ENCODE data around the gene FPR1. TPM values are rescaled to one million over a fixed set of nuclear protein-coding genes. Genes with fewer than 3 reads are reported as not detected.
"Not testable (repeated sequence)": the region's sequence is repeated elsewhere in the genome, so short reads cannot be mapped to it uniquely, and the experiment has no call there.

FPR1 gene
- total and polyA plus RNA-seq, 2 donors: 7.1 to 15.7 TPM

DNA sequence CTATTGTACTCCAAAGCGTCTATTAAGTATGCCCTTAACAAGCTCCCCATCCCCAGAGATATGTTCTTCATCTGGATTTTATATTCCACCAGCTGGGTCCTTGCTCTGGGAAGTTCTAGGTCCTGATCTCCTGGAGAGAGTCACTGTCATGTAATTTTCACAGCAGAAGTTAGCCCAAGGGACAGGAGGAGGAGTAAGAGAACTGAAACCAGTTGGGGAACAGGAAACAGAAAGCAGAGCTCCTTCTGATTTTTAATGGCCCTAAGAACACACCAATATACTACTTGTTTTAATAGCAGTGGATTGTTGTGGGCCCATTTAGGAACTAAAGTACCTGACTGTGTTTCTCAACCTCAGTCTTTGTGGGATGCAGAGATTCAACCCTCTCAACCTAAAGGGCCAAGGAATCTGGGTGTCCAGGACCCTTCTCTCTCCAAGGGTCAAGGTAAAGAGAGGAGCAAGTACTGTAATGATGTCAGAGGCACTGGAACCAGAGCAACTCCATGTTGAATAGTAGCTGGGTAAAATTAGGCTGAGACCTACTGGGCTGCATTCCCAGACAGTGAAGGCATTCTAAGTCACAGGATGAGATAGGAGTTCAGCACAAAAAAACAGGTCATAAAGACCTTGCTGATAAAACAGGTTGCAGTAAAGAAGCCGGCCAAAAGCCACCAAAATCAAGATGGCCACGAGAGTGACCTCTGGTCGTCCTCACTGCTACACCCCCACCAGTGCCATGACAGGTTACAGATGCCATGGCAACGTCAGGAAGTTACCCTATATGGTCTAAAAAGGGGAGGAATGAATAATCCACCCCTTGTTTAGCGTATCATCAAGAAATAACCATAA, 35.2 kb upstream of the FPR1 start:
- no peak overlapping the region for H3K27ac ChIP-seq (ENCODE audit: low read depth)

DNA sequence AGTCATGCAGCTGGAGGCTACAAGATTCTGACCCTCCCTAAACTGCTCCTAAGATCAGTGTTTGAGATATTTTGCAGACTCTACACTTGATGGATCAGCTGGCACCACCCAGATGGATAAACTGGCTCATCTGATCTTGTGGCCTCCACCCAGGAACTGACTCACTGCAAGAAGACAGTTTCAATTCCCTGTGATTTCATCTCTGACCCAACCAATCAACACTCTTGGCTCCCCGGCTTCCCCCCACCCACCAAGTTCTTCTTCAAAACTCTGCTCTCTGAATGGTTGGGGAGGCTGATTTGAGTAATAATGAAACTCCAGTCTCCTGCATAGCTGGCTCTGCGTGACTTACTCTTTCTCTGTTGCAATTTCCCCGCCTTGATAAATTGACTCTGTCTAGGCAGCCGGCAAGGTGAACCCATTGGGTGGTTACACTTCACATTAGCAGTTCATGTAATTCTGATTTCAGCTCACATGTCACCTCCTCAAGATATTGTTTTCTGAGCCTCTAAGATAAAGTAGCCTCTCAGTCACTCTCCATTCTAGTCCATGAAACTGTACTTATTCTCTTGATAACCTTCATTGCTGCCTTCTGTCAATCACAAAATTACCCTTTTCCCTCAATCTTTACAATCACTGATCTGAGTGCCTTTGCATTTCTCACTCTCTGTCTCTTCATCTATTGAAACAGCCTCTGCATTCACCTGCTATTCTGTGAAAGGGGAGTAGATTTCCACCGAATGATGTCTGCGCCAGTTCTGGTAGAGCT, 33.4 kb upstream of the FPR1 start:
- H3K4me3 ChIP-seq (ENCODE audit: low read depth, low read length): no peak overlapping the region
- WGBS: 70% methylated on average over 6 of the region's 6 CpGs
- H3K4me1 ChIP-seq (ENCODE audit: insufficient read depth): no peaks in the 10 kb centered on the region
- H3K36me3 ChIP-seq (ENCODE audit: insufficient read depth): no peaks in the 10 kb centered on the region
- no peak overlapping the region for H3K27ac ChIP-seq (ENCODE audit: low read depth)
- DNase-seq (ENCODE audit: extremely low spot score): no peak

More for the DNA sequence above, 35.2 kb upstream of the FPR1 start:
- Histone ChIP-seq H3K4me1 (ENCODE audit: insufficient read depth) (no peaks in the 10 kb centered on the region), H3K4me3 (ENCODE audit: low read depth, low read length) (no peak overlapping the region), H3K36me3 (ENCODE audit: insufficient read depth) (no peaks in the 10 kb centered on the region)
- no peak for DNase-seq (ENCODE audit: extremely low spot score)
- WGBS: 62% methylated on average over 6 of the region's 6 CpGs

DNA sequence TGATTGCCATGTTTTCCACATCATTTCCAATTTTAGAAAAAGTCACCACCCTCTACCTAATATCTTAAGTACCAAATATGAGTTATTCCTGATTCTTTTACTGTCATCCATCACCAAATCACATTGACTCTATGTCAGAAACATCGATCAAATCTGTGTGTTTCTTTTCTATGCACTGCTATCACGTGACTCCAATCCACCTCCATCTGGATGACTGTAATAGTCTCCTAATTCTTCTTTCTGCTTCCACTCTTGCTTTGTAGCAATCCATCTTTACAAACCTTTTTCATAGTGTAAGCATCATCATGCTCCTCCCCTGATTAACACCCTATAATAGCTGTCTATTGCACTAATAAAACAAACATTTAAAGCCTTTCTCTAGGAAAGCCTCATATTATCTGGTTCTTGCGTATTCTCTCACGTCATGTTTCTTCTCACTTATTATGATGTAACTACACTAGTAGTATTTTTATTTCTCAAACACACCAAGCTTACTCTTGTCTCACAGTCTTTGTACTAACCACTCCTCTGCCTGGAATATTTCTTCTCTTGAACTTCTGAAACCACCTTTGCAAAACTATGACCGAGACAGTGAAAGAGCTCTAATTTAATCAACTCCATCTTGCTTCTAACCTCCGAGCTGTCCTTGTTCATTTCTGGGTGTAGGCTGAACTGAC, 32.6 kb upstream of the FPR1 start:
- no peak overlapping the region for H3K4me3 ChIP-seq (ENCODE audit: low read depth, low read length)
- no peaks in the 10 kb centered on the region for H3K4me1 ChIP-seq (ENCODE audit: insufficient read depth)
- H3K36me3 ChIP-seq (ENCODE audit: insufficient read depth): no peaks in the 10 kb centered on the region
- 56% methylated on average over 6 of the region's 6 CpGs for WGBS
- no peak for DNase-seq (ENCODE audit: extremely low spot score)
- H3K27ac ChIP-seq (ENCODE audit: low read depth): no peak overlapping the region

DNA sequence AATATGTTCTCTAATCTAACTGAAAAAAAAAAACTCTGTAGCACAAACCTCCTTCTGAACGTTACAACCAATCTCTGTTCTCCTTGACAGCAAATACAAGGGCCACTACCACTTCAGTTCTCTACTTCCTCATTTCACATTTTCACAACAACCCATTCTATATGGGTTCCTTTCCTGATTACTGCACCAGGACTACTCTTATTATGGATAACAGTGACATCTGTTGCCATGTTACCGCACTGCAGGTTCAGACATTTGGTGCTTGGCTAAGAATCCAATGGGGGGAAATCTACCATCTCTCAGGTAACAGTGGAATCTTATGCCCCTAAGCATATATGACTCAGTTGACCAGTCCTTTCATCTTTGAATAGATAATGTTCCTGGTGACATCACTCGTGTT, 31.7 kb upstream of the FPR1 start:
- WGBS: 33% methylated on average over 3 of the region's 3 CpGs
- no peak overlapping the region for H3K27ac ChIP-seq (ENCODE audit: low read depth)
- H3K4me3 ChIP-seq (ENCODE audit: low read depth, low read length): no peak overlapping the region
- H3K4me1 ChIP-seq (ENCODE audit: insufficient read depth): no peaks in the 10 kb centered on the region
- no peaks in the 10 kb centered on the region for H3K36me3 ChIP-seq (ENCODE audit: insufficient read depth)
- DNase-seq (ENCODE audit: extremely low spot score): no peak

DNA sequence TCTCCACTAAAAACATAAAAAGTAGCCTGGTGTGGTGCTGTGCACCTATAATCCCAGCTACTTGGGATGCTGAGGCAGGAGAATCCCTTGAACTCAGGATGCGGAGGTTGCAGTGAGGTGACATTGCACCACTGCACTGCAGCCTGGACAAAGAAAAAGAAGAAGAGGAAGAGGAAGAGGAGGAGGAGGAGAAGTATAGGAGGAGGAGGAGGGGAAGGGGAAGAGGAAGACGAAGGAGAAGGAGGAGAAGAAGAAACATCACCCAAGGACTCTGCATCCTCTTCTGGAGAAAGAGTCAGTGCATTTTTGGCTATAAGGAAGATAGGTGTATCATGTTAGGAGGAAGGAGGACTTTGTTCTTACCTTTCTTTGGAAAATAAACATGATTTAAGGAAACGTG, 30.3 kb upstream of the FPR1 start:
- Histone ChIP-seq H3K4me3 (ENCODE audit: low read depth, low read length) (no peak overlapping the region), H3K4me1 (ENCODE audit: insufficient read depth) (no peaks in the 10 kb centered on the region), H3K36me3 (ENCODE audit: insufficient read depth) (no peaks in the 10 kb centered on the region), H3K27ac (ENCODE audit: low read depth) (no peak overlapping the region)
- DNase-seq (ENCODE audit: extremely low spot score): no peak
- WGBS: 50% methylated on average over 3 of the region's 3 CpGs

DNA sequence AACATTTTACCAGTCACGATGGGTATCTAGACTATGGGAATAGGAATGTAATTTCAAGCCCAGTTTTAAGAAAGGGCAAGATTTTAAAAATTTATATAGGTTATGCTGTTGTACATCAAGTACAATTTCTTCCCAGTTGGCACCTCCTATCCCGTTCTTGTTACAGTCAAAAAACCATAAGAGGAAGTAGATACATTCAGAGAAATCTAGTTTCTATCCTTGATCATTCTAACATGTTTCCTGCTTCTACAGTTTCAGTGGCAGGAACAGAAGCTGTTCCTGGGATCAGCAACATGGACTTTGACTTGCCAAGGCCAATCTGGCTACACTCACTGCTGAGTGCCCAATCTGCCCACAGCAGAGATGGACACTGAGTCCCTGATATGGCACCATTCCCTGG, 28.6 kb upstream of the FPR1 start:
- H3K36me3 ChIP-seq (ENCODE audit: insufficient read depth): no peaks in the 10 kb centered on the region
- WGBS: 46% methylated on average over 2 of the region's 2 CpGs

DNA sequence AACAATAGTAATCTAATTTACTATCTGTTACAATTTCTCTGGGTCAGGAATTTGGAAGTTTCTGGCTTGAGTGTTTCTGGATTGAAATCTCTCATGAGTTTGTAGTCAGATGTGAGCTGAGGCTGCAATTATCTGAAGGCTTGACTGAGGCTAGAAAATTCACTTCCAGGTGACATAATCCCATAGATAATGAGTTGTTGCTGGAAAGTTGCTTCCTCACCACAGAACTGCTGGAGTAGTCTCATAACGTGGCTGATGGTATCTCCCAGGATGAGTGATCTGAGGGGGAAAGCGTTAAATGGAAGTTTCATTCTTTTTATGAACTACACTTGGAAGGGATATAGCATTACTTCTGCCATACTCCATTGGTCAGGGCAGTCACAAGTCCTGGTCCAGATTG, 28.0 kb upstream of the FPR1 start:
- Histone ChIP-seq H3K36me3 (ENCODE audit: insufficient read depth) (no peaks in the 10 kb centered on the region), H3K4me1 (ENCODE audit: insufficient read depth) (no peaks in the 10 kb centered on the region), H3K4me3 (ENCODE audit: low read depth, low read length) (no peak overlapping the region), H3K27ac (ENCODE audit: low read depth) (no peak overlapping the region)
- no peak for DNase-seq (ENCODE audit: extremely low spot score)
- 29% methylated on average over 2 of the region's 2 CpGs for WGBS

More for the DNA sequence above, 28.6 kb upstream of the FPR1 start:
- H3K4me1 ChIP-seq (ENCODE audit: insufficient read depth): no peaks in the 10 kb centered on the region
- no peak overlapping the region for H3K27ac ChIP-seq (ENCODE audit: low read depth)
- no peak for DNase-seq (ENCODE audit: extremely low spot score)
- no peak overlapping the region for H3K4me3 ChIP-seq (ENCODE audit: low read depth, low read length)

DNA sequence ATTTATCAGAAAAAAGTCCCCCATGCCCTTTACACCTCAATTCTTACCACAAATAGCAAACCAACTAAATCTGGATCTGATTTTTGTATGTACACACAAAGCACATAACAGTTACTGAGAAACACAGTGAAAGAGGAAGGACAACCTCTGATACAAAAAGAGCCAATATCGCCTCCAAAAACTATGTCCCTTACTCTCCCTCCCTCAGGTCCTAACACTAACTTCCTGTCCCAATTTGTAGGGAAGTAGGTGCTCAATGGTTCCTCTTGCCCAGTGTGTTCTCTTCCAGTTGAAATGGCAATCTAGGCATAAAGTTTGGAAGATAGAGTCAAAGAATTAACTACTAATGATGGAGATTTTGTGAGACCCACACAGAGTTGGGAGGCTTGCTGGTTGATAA, 27.5 kb upstream of the FPR1 start:
- H3K27ac ChIP-seq (ENCODE audit: low read depth): no peak overlapping the region
- H3K36me3 ChIP-seq (ENCODE audit: insufficient read depth): no peaks in the 10 kb centered on the region
- no peaks in the 10 kb centered on the region for H3K4me1 ChIP-seq (ENCODE audit: insufficient read depth)
- WGBS: 64% methylated on average over 1 of the region's 1 CpG
- no peak overlapping the region for H3K4me3 ChIP-seq (ENCODE audit: low read depth, low read length)
- no peak for DNase-seq (ENCODE audit: extremely low spot score)

DNA sequence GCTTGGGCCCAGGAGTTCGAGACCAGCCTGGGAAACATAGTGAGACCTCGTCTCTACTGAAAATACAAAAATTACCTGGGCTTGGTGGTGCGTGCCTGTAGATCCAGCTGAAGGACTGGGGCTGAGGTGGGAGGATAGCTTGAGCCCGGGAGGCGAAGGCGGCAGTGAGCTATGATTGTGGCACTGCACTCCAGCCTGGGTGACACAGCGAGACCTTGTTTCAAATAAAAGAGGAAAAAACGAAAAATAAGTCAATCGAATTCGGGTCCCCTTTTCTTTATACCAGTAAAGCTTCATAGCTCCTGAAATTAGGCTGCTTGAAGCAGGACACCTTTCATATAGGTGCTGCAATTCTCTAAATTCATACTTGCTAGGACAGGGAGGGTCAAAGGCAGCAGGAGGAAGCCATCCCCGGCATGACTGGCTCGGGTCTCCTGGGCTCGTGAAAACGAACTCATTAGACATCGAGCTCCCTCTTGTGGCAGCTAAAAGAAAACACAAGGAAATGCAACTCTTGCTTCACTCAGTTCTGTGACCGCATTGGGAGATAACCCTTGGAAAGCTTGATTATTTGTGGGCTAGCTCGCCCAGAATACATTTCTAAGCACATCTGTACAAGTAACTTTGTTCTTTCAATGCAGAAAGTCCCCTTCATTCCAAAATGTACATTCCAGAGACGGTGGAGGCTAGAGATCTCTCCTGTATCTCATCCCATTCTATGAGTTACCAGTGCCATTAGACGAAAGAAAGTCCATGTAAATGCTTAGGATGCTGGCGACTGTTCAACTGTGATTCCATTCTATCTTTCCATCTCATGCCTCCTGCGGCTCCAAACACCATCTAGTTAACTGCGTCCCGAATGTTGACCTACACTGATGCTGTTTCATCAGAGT, 26.1 kb upstream of the FPR1 start:
- peak; percentile 59 for DNase-seq (ENCODE audit: extremely low spot score)
- WGBS: 26% methylated on average over 23 of the region's 23 CpGs
- Histone ChIP-seq H3K4me3 (ENCODE audit: low read depth, low read length) (no peak overlapping the region), H3K27ac (ENCODE audit: low read depth) (no peak overlapping the region), H3K4me1 (ENCODE audit: insufficient read depth) (no peaks in the 10 kb centered on the region), H3K36me3 (ENCODE audit: insufficient read depth) (no peaks in the 10 kb centered on the region)

DNA sequence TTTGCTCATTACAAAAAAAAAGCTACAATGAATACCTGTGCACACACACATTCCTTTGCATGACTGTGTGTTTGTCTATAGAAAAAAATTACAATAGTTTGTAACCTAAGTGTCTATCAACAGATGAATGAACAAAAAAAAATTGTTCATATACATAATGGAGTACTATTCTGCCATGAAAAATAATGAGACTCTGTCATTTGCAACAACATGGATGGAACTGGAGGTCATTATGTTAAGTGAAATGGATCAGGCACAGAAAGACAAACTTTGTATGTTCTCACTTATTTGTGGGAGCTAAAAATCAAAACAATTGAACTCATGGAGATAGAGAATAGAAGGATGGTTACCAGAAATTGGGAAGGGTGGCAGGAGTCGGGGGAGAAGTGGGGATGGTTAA, 24.9 kb upstream of the FPR1 start:
- WGBS: 96% methylated on average over 1 of the region's 1 CpG
- H3K4me3 ChIP-seq (ENCODE audit: low read depth, low read length); DNase-seq (ENCODE audit: extremely low spot score); H3K36me3 ChIP-seq (ENCODE audit: insufficient read depth); H3K4me1 ChIP-seq (ENCODE audit: insufficient read depth); H3K27ac ChIP-seq (ENCODE audit: low read depth): not testable (repeated sequence)

DNA sequence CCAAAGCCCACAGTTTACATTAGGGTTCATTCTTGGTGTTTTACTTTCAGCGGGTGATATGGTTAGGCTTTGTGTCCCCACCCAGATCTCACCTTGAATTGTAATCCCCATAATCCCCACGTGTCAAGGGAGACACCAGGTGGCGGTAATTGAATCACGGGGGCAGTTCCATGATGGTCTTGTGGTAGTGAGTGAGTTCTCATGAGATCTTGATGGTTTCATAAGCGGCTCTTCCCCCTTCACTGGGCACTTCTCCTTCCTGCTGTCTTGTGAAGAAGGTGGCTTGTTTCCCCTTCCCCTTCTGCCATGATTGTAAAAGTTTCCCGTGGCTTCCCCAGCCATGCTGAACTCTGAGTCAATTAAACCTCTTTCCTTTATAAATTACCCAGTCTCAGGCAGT, 21.3 kb upstream of the FPR1 start:
- WGBS: 57% methylated on average over 6 of the region's 6 CpGs
- no peak overlapping the region for H3K27ac ChIP-seq (ENCODE audit: low read depth)

DNA sequence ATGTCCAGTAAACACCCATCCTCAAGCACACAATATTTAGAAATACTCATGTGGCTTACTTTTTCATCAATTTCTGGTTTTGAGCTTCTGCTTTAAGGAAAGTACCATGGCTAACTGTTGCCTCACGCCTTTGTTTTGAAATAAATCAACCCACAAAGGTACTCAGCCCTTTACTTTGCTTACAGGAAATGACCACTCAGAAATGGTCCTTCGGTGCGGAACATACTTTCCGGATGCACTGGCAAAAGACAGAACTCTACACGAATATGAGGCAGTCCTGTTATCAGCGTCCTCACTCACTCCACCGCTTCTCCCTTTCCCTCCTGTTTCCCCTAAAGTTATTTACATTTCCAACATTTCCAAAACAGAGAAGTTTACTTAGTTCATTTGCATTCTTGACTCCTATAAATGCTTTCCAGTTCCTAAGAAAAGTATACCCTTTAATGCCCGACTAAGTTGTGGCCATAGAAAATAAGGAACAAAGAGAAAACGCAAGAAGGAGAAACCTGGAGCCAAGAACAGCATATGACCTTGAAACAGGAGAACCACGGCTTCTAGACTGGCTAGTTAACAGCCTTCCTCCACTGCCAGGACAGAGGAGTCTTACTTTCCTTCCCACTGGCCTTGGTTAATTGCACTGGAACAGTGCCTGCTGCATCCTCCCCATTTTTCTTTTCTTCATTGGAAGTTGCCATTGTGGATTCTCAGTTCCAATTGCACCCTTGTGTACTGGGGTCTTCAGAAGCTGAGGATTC, 19.9 kb upstream of the FPR1 start:
- no peak overlapping the region for H3K27ac ChIP-seq (ENCODE audit: low read depth)
- 55% methylated on average over 10 of the region's 10 CpGs for WGBS
- H3K4me1 ChIP-seq (ENCODE audit: insufficient read depth): no peaks in the 10 kb centered on the region
- no peak for DNase-seq (ENCODE audit: extremely low spot score)
- H3K4me3 ChIP-seq (ENCODE audit: low read depth, low read length): no peak overlapping the region
- no peaks in the 10 kb centered on the region for H3K36me3 ChIP-seq (ENCODE audit: insufficient read depth)

More for the DNA sequence above, 21.3 kb upstream of the FPR1 start:
- Histone ChIP-seq H3K4me3 (ENCODE audit: low read depth, low read length) (no peak overlapping the region), H3K36me3 (ENCODE audit: insufficient read depth) (no peaks in the 10 kb centered on the region), H3K4me1 (ENCODE audit: insufficient read depth) (no peaks in the 10 kb centered on the region)
- DNase-seq (ENCODE audit: extremely low spot score): no peak
